ENCODE measurements around the gene TSR1. TPM values are rescaled to one million over a fixed set of nuclear protein-coding genes. Genes with fewer than 3 reads are reported as not detected.

TSR1 gene
- total RNA-seq = 37.7 and 42.0 TPM in 2 replicates

GRCh38 chr17:2336215-2336851, at the start of gene TSR1:
TSR1 (minus strand) TSS chr17:2336457; CDS start chr17:2336427, 30 bp downstream.
- DNase-seq (ENCODE audit: insufficient read length, low spot score, missing footprints) = peak; percentile 100
- Histone ChIP-seq H3K4me2 (ENCODE audit: insufficient read depth, low read length) (peak within 1 kb of the TSS; percentile 97), H2AFZ (ENCODE audit: low read length) (peak within 1 kb of the TSS; percentile 91), H3K4me1 (ENCODE audit: insufficient read depth, low read length) (peaks cover 20% of the 10 kb centered on the region), H3K36me3 (ENCODE audit: insufficient read depth, low read length) (peaks cover 40% of the 10 kb centered on the region), H3K79me2 (ENCODE audit: insufficient read depth, low read length) (peaks cover 47% of the 10 kb centered on the region), H4K20me1 (ENCODE audit: insufficient read depth, low read length) (peaks cover 10% of the 10 kb centered on the region), H3K27ac (ENCODE audit: low read depth, low read length) (peak within 1 kb of the TSS; percentile 67), H3K4me3 (ENCODE audit: insufficient read depth, low read length) (peak within 1 kb of the TSS; percentile 91), H3K27me3 (ENCODE audit: insufficient read depth, low read length) (no peaks in the 10 kb centered on the region), H3K9me3 (ENCODE audit: low read depth, low read length) (no peaks in the 10 kb centered on the region)
- TF ChIP-seq, protein P1, sequence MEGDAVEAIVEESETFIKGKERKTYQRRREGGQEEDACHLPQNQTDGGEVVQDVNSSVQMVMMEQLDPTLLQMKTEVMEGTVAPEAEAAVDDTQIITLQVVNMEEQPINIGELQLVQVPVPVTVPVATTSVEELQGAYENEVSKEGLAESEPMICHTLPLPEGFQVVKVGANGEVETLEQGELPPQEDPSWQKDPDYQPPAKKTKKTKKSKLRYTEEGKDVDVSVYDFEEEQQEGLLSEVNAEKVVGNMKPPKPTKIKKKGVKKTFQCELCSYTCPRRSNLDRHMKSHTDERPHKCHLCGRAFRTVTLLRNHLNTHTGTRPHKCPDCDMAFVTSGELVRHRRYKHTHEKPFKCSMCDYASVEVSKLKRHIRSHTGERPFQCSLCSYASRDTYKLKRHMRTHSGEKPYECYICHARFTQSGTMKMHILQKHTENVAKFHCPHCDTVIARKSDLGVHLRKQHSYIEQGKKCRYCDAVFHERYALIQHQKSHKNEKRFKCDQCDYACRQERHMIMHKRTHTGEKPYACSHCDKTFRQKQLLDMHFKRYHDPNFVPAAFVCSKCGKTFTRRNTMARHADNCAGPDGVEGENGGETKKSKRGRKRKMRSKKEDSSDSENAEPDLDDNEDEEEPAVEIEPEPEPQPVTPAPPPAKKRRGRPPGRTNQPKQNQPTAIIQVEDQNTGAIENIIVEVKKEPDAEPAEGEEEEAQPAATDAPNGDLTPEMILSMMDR (IDR thresholded peaks at IDR 0.05; ENCODE audit: extremely low read depth, low read depth, low read length) = no peak

DNA sequence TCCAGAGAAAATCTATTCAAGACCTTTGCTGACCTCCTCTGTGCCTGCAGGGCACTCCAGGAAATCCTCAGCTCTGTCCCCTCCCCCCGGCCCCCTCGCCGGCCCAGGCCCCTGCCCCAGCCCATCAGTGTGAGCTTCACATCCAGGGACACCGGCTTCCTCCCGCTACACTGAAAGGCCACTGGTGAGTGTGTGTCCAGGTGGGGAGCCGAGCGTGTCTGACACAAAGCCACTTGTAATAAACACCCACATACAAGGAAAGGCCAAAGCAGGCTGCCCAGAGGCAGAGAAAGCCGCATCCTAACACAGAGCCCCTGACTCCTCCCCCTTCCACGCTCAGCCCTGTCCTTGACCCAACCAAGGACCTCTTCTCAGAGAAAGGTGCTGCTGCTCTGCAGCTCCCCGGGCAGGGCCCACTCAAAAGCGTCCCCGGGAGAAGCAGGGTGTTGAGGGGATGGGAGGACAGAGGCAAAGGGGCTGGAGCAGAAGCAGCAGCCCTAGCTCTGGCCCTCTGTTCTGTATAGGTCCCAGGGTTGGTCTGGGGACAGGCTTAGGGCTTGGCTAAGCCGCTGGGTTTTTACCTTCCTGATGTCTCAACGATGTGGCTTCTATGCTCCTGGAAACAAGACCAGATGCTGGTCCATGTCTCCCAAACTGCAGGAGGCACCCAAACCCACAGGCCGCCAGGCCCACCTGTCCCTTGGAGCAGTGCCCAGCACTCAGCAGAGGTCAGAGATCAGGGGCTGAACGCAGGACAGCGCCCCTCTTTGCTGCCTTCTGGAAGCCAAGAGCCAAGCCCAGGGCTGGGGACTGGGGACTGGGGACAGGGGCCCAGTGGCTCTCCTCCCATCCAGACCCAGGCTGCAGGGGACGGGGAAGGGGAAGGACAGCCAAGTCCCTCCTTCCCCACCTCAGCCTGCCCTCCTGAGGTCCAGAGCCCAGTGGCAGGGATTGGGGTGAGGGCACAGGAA, 49.3 kb upstream of the TSR1 start:
- Histone ChIP-seq H3K79me2 (ENCODE audit: insufficient read depth, low read length) (peaks cover 27% of the 10 kb centered on the region), H3K27me3 (ENCODE audit: insufficient read depth, low read length) (no peaks in the 10 kb centered on the region), H4K20me1 (ENCODE audit: insufficient read depth, low read length) (peaks cover 14% of the 10 kb centered on the region), H3K27ac (ENCODE audit: low read depth, low read length) (no peak overlapping the region), H3K4me2 (ENCODE audit: insufficient read depth, low read length) (no peak overlapping the region), H3K9me3 (ENCODE audit: low read depth, low read length) (no peaks in the 10 kb centered on the region), H3K4me3 (ENCODE audit: insufficient read depth, low read length) (no peak overlapping the region), H3K4me1 (ENCODE audit: insufficient read depth, low read length) (peaks cover 3% of the 10 kb centered on the region), H2AFZ (ENCODE audit: low read length) (no peak overlapping the region), H3K36me3 (ENCODE audit: insufficient read depth, low read length) (peaks cover 40% of the 10 kb centered on the region)
- DNase-seq (ENCODE audit: insufficient read length, low spot score, missing footprints) = no peak
- TF ChIP-seq, protein P1 (IDR thresholded peaks at IDR 0.05; ENCODE audit: extremely low read depth, low read depth, low read length) = no peak

- DNase-seq (ENCODE audit: insufficient read length, low spot score, missing footprints) = no peak
- Histone ChIP-seq H3K9me3 (ENCODE audit: low read depth, low read length) (no peaks in the 10 kb centered on the region), H3K36me3 (ENCODE audit: insufficient read depth, low read length) (peaks cover 32% of the 10 kb centered on the region), H3K27me3 (ENCODE audit: insufficient read depth, low read length) (no peaks in the 10 kb centered on the region), H3K79me2 (ENCODE audit: insufficient read depth, low read length) (peaks cover 17% of the 10 kb centered on the region), H3K4me2 (ENCODE audit: insufficient read depth, low read length) (no peak overlapping the region), H4K20me1 (ENCODE audit: insufficient read depth, low read length) (peaks cover 12% of the 10 kb centered on the region), H3K4me1 (ENCODE audit: insufficient read depth, low read length) (no peaks in the 10 kb centered on the region), H3K27ac (ENCODE audit: low read depth, low read length) (no peak overlapping the region), H2AFZ (ENCODE audit: low read length) (no peak overlapping the region), H3K4me3 (ENCODE audit: insufficient read depth, low read length) (no peak overlapping the region)
- TF ChIP-seq, protein P1 (IDR thresholded peaks at IDR 0.05; ENCODE audit: extremely low read depth, low read depth, low read length) = no peak
These were observed 48.3 kb upstream of the TSR1 start for GRCh38 chr17:2384439-2385127.

Data from osteoblast (primary cell).